CD14-positive monocyte (primary cell): Measurements from ENCODE around the gene MBD1. TPM values are rescaled to one million over a fixed set of nuclear protein-coding genes. Genes with fewer than 3 reads are reported as not detected.

Experiments used
- DNase-seq, 3 donors: peaks; one replicate each; pipeline ENCODE4 v3.0.0-alpha.2; 2011 to 2022
- H2AFZ ChIP-seq: 2 replicates; pipeline ENCODE4 v1.6.0; 2012; ENCODE audit warnings: mild to moderate bottlenecking, low read depth, low read length, inconsistent platforms; ENCODE audit not compliant: insufficient read depth, poor library complexity, severe bottlenecking
- H3K27ac ChIP-seq, 2 donors: 1 replicate in 1 of 2; 2 replicates in 1 of 2; pipeline ENCODE4 v1.5.1; 2012 to 2013; ENCODE audit warnings: low read length in 2 of 2, control low read depth in 1 of 2, inconsistent platforms in 1 of 2, low read depth in 1 of 2, mild to moderate bottlenecking in 1 of 2
- H3K27me3 ChIP-seq, 2 donors: one replicate each; pipeline versions ENCODE4 v1.6.0 to v1.6.1; 2011 to 2013; ENCODE audit warnings: low read length in 2 of 2; ENCODE audit not compliant: control insufficient read depth in 2 of 2, insufficient read depth in 2 of 2
- H3K36me3 ChIP-seq, 2 donors: replicated peaks in 1 of 2; 1 replicate in 1 of 2; 2 replicates in 1 of 2; pipeline versions ENCODE4 v1.5.1 to v1.6.1; 2012 to 2013; ENCODE audit warnings: low read length in 2 of 2, control low read depth in 1 of 2, inconsistent platforms in 1 of 2, mild to moderate bottlenecking in 1 of 2; ENCODE audit not compliant: insufficient read depth in 2 of 2, control insufficient read depth in 1 of 2
- H3K4me1 ChIP-seq, 2 donors: 1 replicate in 1 of 2; 2 replicates in 1 of 2; pipeline versions ENCODE4 v1.5.1 to v1.6.1; 2012 to 2013; ENCODE audit warnings: low read length in 2 of 2, control low read depth in 1 of 2, inconsistent platforms in 1 of 2, mild to moderate bottlenecking in 1 of 2, moderate library complexity in 1 of 2; ENCODE audit not compliant: insufficient read depth in 2 of 2, control insufficient read depth in 1 of 2
- H3K4me2 ChIP-seq: replicated peaks from 2 replicates; pipeline ENCODE3; 2012; ENCODE audit warnings: low read length, moderate library complexity, mild to moderate bottlenecking; ENCODE audit not compliant: poor library complexity, severe bottlenecking; ENCODE audit errors: extremely low read depth
- H3K4me3 ChIP-seq, 3 experiments: fragments of 200-600 bp in 1 of 3; sonication (generic) in 1 of 3; replicated peaks in 1 of 3; 1 replicate in 2 of 3; 2 replicates in 1 of 3; pipeline ENCODE4 v1.5.1; 2011 to 2013; ENCODE audit warnings: low read length in 3 of 3, mild to moderate bottlenecking in 3 of 3, control low read depth in 2 of 3, low read depth in 2 of 3, inconsistent platforms in 1 of 3, moderate library complexity in 1 of 3
- H3K79me2 ChIP-seq: 2 replicates; pipeline ENCODE4 v1.6.0; 2012; ENCODE audit warnings: mild to moderate bottlenecking, control low read depth, inconsistent platforms, low read length, moderate library complexity; ENCODE audit not compliant: insufficient read depth
- H3K9ac ChIP-seq: 2 replicates; pipeline ENCODE4 v1.6.0; 2017; ENCODE audit warnings: low read length, mild to moderate bottlenecking; ENCODE audit not compliant: insufficient read depth, poor library complexity, severe bottlenecking
- H3K9me3 ChIP-seq, 2 donors: replicated peaks in 1 of 2; 1 replicate in 1 of 2; 2 replicates in 1 of 2; pipeline versions ENCODE4 v1.5.1 to v1.6.1; 2012 to 2013; ENCODE audit warnings: low read length in 2 of 2, control low read depth in 1 of 2; ENCODE audit not compliant: control insufficient read depth in 1 of 2, insufficient read depth in 1 of 2
- H4K20me1 ChIP-seq: 2 replicates; pipeline ENCODE4 v1.6.0; 2012; ENCODE audit warnings: mild to moderate bottlenecking, low read length, control low read depth, moderate library complexity; ENCODE audit not compliant: insufficient read depth
- H3K27ac Mint-ChIP-seq, 7 donors: one replicate each; pipeline ENCODE4 v1.8.0; 2020; ENCODE audit warnings: mild to moderate bottlenecking in 7 of 7, mixed read lengths in 7 of 7, moderate library complexity in 6 of 7, inconsistent platforms in 2 of 7
- H3K27me3 Mint-ChIP-seq, 3 donors: one replicate each; pipeline ENCODE4 v1.8.0; 2021 to 2022; ENCODE audit warnings: low read depth in 3 of 3, mild to moderate bottlenecking in 3 of 3, mixed read lengths in 3 of 3, moderate library complexity in 3 of 3, inconsistent platforms in 1 of 3
- H3K36me3 Mint-ChIP-seq, 2 donors: one replicate each; pipeline ENCODE4 v1.8.0; 2020; ENCODE audit warnings: mixed read lengths in 2 of 2, inconsistent platforms in 1 of 2, mild to moderate bottlenecking in 1 of 2
- H3K4me1 Mint-ChIP-seq: one replicate; pipeline ENCODE4 v1.8.0; 2020; ENCODE audit warnings: mild to moderate bottlenecking, mixed read lengths
- H3K4me3 Mint-ChIP-seq, 2 donors: one replicate each; pipeline ENCODE4 v1.8.0; 2020; ENCODE audit warnings: mild to moderate bottlenecking in 2 of 2, mixed read lengths in 2 of 2, moderate library complexity in 1 of 2
- H3K9me3 Mint-ChIP-seq, 7 donors: one replicate each; pipeline ENCODE4 v1.8.0; 2020 to 2022; ENCODE audit warnings: mixed read lengths in 7 of 7, mild to moderate bottlenecking in 6 of 7, moderate library complexity in 6 of 7, inconsistent platforms in 2 of 7
- CTCF ChIP-seq: fragments of 200-600 bp; IDR thresholded peaks from one replicate; pipeline ENCODE4 v1.8.0; 2022; ENCODE audit warnings: antibody characterized with exemption, mild to moderate bottlenecking
- WGBS: methylation state at CpG from one replicate; pipeline ENCODE4 v1.1.5; 2013; ENCODE audit warnings: missing lambda C conversion rate; ENCODE audit not compliant: insufficient coverage; 5-methylcytosine and 5-hydroxymethylcytosine counted together
- intact Hi-C, 2 donors: fragments of 100-400 bp; cut with micrococcal nuclease; formaldehyde crosslinking; loops; one replicate each; pipeline versions ENCODE4 v1.15.0 to v1.15.1; 2023
- polyA plus RNA-seq, 3 donors: library from polyadenylated mRNA; depleted of rRNA in 1 of 3; unstranded in 2 of 3; stranded (reverse) in 1 of 3; fragments of 300-500 nt in 2 of 3; fragments of >200 nt in 1 of 3; fragmentation: Illumina TruSeq in 2 of 3; gene quantifications; 1 replicate in 2 of 3; 2 replicates in 1 of 3; pipeline ENCODE4 v1.2.3, GENCODE V29; 2012 to 2021

The MBD1 gene
- polyA plus RNA-seq, 3 donors, result 13.2 to 88.6 (median 17.4) TPM

GRCh38 chr18:50299626-50300388, 18.5 kb upstream of the MBD1 start:
- H3K9ac ChIP-seq, result no peak overlapping the region
- no peaks in the 10 kb centered on the region for H3K36me3 ChIP-seq
- Mint-ChIP-seq H3K9me3 (peaks cover 2 to 20% (median 16%) of the 10 kb centered on the region in 7 donors), H3K36me3 (peaks cover 4 to 9% of the 10 kb centered on the region in 2 donors), H3K4me1 (peaks cover 18% of the 10 kb centered on the region), H3K27me3 (peaks cover 22 to 40% (median 37%) of the 10 kb centered on the region in 3 donors), H3K27ac (no peak overlapping the region), H3K4me3 (peak overlapping the region in 1 of 2 donors; percentile 67)
- H3K4me3 ChIP-seq, result no peak overlapping the region
- no peak overlapping the region for H3K27ac ChIP-seq
- H3K9me3 ChIP-seq, result peaks cover 1 to 3% of the 10 kb centered on the region in 2 donors
- H3K4me2 ChIP-seq, result no peak overlapping the region
- intact Hi-C loops, result loop anchor here in 1 of 2 donors (5.0 kb wide), 1 partner anchor 57 kb away; no protein-coding TSS in a partner anchor
- peaks cover 14 to 23% of the 10 kb centered on the region in 2 donors for H3K4me1 ChIP-seq
- H4K20me1 ChIP-seq, result no peaks in the 10 kb centered on the region
- peaks cover 17 to 39% of the 10 kb centered on the region in 2 donors for H3K27me3 ChIP-seq
- no peaks in the 10 kb centered on the region for H3K79me2 ChIP-seq
- 97% methylated on average over 4 of the region's 7 CpGs for WGBS
- TF ChIP-seq CTCF, result no peak
- DNase-seq, result no peak
- no peak overlapping the region for H2AFZ ChIP-seq

GRCh38 chr18:50298443-50299284, 17.3 kb upstream of the MBD1 start:
- TF ChIP-seq CTCF, result no peak
- no peaks in the 10 kb centered on the region for H4K20me1 ChIP-seq
- peaks cover 20 to 29% (median 29%) of the 10 kb centered on the region in 3 donors for H3K27me3 Mint-ChIP-seq
- no peak for DNase-seq
- H3K27ac Mint-ChIP-seq, result peak overlapping the region in 2 of 7 donors; percentile 40 to 66
- intact Hi-C loops, result loop anchor here in 1 of 2 donors (5.0 kb wide), 1 partner anchor 59 kb away; no protein-coding TSS in a partner anchor
- H3K9ac ChIP-seq, result no peak overlapping the region
- no peaks in the 10 kb centered on the region for H3K79me2 ChIP-seq
- H3K9me3 Mint-ChIP-seq, result peaks cover 2 to 15% (median 10%) of the 10 kb centered on the region in 7 donors
- no peaks in the 10 kb centered on the region for H3K36me3 ChIP-seq
- peak overlapping the region; percentile 78 for H2AFZ ChIP-seq
- 29% methylated on average over 44 of the region's 49 CpGs for WGBS
- no peaks in the 10 kb centered on the region for H3K9me3 ChIP-seq
- peak overlapping the region in 2 of 3 experiments; percentile 34 to 70 for H3K4me3 ChIP-seq
- peaks cover 18% of the 10 kb centered on the region for H3K4me1 Mint-ChIP-seq
- peak overlapping the region; percentile 79 to 94 for H3K4me3 Mint-ChIP-seq
- peaks cover 14 to 23% of the 10 kb centered on the region in 2 donors for H3K4me1 ChIP-seq
- H3K27me3 ChIP-seq, result peaks cover 17 to 37% of the 10 kb centered on the region in 2 donors
- peak overlapping the region; percentile 70 for H3K4me2 ChIP-seq
- H3K27ac ChIP-seq, result no peak overlapping the region
- peaks cover 4 to 9% of the 10 kb centered on the region in 2 donors for H3K36me3 Mint-ChIP-seq
